GM23248 (cell line): ENCODE measurements around the gene CACNB2. TPM values are rescaled to one million over a fixed set of nuclear protein-coding genes. Genes with fewer than 3 reads are reported as not detected.

ENCODE experiments used
- DNase-seq: peaks from one replicate; pipeline ENCODE4 v3.0.0-alpha.2; 2015
- H2AFZ ChIP-seq: fragments of 200-600 bp; sonication (generic); 2 replicates; pipeline ENCODE4 v1.6.1; 2016; ENCODE audit warnings: antibody characterized with exemption
- H3F3A ChIP-seq: fragments of 200-600 bp; sonication (generic); 2 replicates; pipeline ENCODE4 v1.6.1; 2016; ENCODE audit warnings: mild to moderate bottlenecking, antibody characterized with exemption, mixed run types; ENCODE audit not compliant: insufficient read depth
- H3K27ac ChIP-seq: fragments of 200-600 bp; sonication (generic); 2 replicates; pipeline ENCODE4 v1.5.1; 2016; ENCODE audit warnings: mild to moderate bottlenecking
- H3K27me3 ChIP-seq: fragments of 200-600 bp; sonication (generic); replicated peaks from 2 replicates; pipeline ENCODE4 v1.6.1; 2016; ENCODE audit warnings: mild to moderate bottlenecking; ENCODE audit not compliant: insufficient read depth
- H3K36me3 ChIP-seq: fragments of 200-600 bp; sonication (generic); 2 replicates; pipeline ENCODE4 v1.6.1; 2016; ENCODE audit warnings: low read depth, mild to moderate bottlenecking
- H3K4me1 ChIP-seq: fragments of 200-600 bp; sonication (generic); 2 replicates; pipeline ENCODE4 v1.6.1; 2016; ENCODE audit warnings: mild to moderate bottlenecking; ENCODE audit not compliant: insufficient read depth
- H3K4me2 ChIP-seq: fragments of 200-600 bp; sonication (generic); one replicate; pipeline ENCODE4 v1.6.1; 2016; ENCODE audit warnings: mild to moderate bottlenecking; ENCODE audit not compliant: unreplicated experiment
- H3K4me3 ChIP-seq: fragments of 200-600 bp; sonication (generic); 2 replicates; pipeline ENCODE4 v1.5.1; 2016; ENCODE audit warnings: mild to moderate bottlenecking
- H3K79me2 ChIP-seq: fragments of 200-600 bp; sonication (generic); 2 replicates; pipeline ENCODE4 v1.6.1; 2016; ENCODE audit warnings: mild to moderate bottlenecking; ENCODE audit not compliant: insufficient read depth
- H3K9ac ChIP-seq: fragments of 200-600 bp; sonication (generic); 2 replicates; pipeline ENCODE4 v1.6.1; 2016; ENCODE audit warnings: mild to moderate bottlenecking
- H3K9me2 ChIP-seq: fragments of 200-600 bp; sonication (generic); 2 replicates; pipeline ENCODE4 v1.6.1; 2016; ENCODE audit warnings: mixed run types, mild to moderate bottlenecking, moderate library complexity; ENCODE audit not compliant: insufficient read depth
- H3K9me3 ChIP-seq: fragments of 200-600 bp; sonication (generic); one replicate; pipeline ENCODE4 v1.6.1; 2017; ENCODE audit warnings: low read depth
- H4K20me1 ChIP-seq: fragments of 200-600 bp; sonication (generic); 2 replicates; pipeline ENCODE4 v1.6.0; 2016; ENCODE audit not compliant: insufficient read depth
- EZH2 ChIP-seq: fragments of 200-600 bp; sonication (generic); IDR thresholded peaks from 2 replicates; pipeline ENCODE4 v1.6.1; 2018; ENCODE audit warnings: antibody characterized with exemption, mild to moderate bottlenecking; ENCODE audit not compliant: insufficient read depth, poor library complexity, severe bottlenecking
- EZH2phosphoT487 ChIP-seq: fragments of 200-600 bp; sonication (generic); IDR thresholded peaks from 2 replicates; pipeline ENCODE4 v1.6.1; 2018; ENCODE audit warnings: antibody characterized with exemption, moderate library complexity, mild to moderate bottlenecking, low read depth; ENCODE audit not compliant: insufficient read depth
- WGBS, 2 experiments: methylation state at CpG; one replicate each; pipeline ENCODE4 v1.1.6; 2015 to 2017; ENCODE audit warnings: low lambda C conversion rate in 2 of 2, low coverage in 1 of 2; ENCODE audit errors: missing lambda C conversion rate in 2 of 2; 5-methylcytosine and 5-hydroxymethylcytosine counted together
- in situ Hi-C: fragments of 300-500 bp; cut with MboI; formaldehyde crosslinking; loops from 2 replicates; pipeline ENCODE4 v1.15.0; 2020
- polyA plus RNA-seq: library from polyadenylated mRNA; unstranded; fragments of >200 nt; fragmentation: Nextera tagmentation; extraction: Ambion mirVana; gene quantifications from 2 replicates; pipeline ENCODE4 v1.2.1, GENCODE V29; 2016
- total RNA-seq: library from RNA; depleted of rRNA; stranded (reverse); fragments of >200 nt; shearing (Covaris generic); gene quantifications from 2 replicates; pipeline ENCODE4 v1.2.3, GENCODE V29; 2014

Gene CACNB2
- total and polyA plus RNA-seq, 2 experiments from 2014 or later: 0.31 to 0.32 TPM

GRCh38 chr10:18463673-18464211, 323.5 kb downstream of the CACNB2 start:
- no peak for DNase-seq
- H3K4me2 ChIP-seq: no peak overlapping the region
- no peaks in the 10 kb centered on the region for H4K20me1 ChIP-seq
- H3K9me2 ChIP-seq: no peaks in the 10 kb centered on the region
- TF ChIP-seq EZH2phosphoT487: no peak
- TF ChIP-seq EZH2: no peak
- H3K36me3 ChIP-seq: no peaks in the 10 kb centered on the region
- no peaks in the 10 kb centered on the region for H3K4me1 ChIP-seq
- H3F3A ChIP-seq: no peaks in the 10 kb centered on the region
- no peaks in the 10 kb centered on the region for H3K9me3 ChIP-seq
- H3K79me2 ChIP-seq: no peaks in the 10 kb centered on the region
- no peak overlapping the region for H3K4me3 ChIP-seq
- no peak overlapping the region for H2AFZ ChIP-seq
- 71% methylated on average over 5 of the region's 5 CpGs for WGBS, 2 experiments
- in situ Hi-C loops: no loop called here
- H3K9ac ChIP-seq: no peak overlapping the region
- no peaks in the 10 kb centered on the region for H3K27me3 ChIP-seq
- H3K27ac ChIP-seq: no peak overlapping the region

GRCh38 chr10:18469125-18469524, 328.9 kb downstream of the CACNB2 start:
- 49 to 50% methylated on average over 2 of the region's 2 CpGs for WGBS, 2 experiments
- no peak overlapping the region for H3K4me2 ChIP-seq
- DNase-seq: no peak

GRCh38 chr10:18472977-18473376, 332.8 kb downstream of the CACNB2 start:
- H3K4me3 ChIP-seq: no peak overlapping the region
- H2AFZ ChIP-seq: no peak overlapping the region
- H3K27ac ChIP-seq: no peak overlapping the region
- H3K9me3 ChIP-seq: no peaks in the 10 kb centered on the region
- H3K9me2 ChIP-seq: no peaks in the 10 kb centered on the region
- no peaks in the 10 kb centered on the region for H3K4me1 ChIP-seq
- 74% methylated on average over 5 of the region's 5 CpGs for WGBS, 2 experiments
- in situ Hi-C loops: no loop called here
- H3F3A ChIP-seq: no peaks in the 10 kb centered on the region
- TF ChIP-seq EZH2phosphoT487: no peak
- TF ChIP-seq EZH2: no peak
- H3K79me2 ChIP-seq: no peaks in the 10 kb centered on the region
- no peak overlapping the region for H3K9ac ChIP-seq
- no peak for DNase-seq
- no peaks in the 10 kb centered on the region for H4K20me1 ChIP-seq
- no peaks in the 10 kb centered on the region for H3K36me3 ChIP-seq
- H3K27me3 ChIP-seq: no peaks in the 10 kb centered on the region
- no peak overlapping the region for H3K4me2 ChIP-seq

More at GRCh38 chr10:18469125-18469524, 328.9 kb downstream of the CACNB2 start:
- H3K4me1 ChIP-seq: no peaks in the 10 kb centered on the region
- H3K4me3 ChIP-seq: no peak overlapping the region
- H3K9ac ChIP-seq: no peak overlapping the region
- no peaks in the 10 kb centered on the region for H3K9me2 ChIP-seq
- in situ Hi-C loops: no loop called here
- no peak overlapping the region for H2AFZ ChIP-seq
- H3F3A ChIP-seq: no peaks in the 10 kb centered on the region
- H3K79me2 ChIP-seq: no peaks in the 10 kb centered on the region
- H3K27ac ChIP-seq: no peak overlapping the region
- TF ChIP-seq EZH2phosphoT487 (no peak), EZH2 (no peak)
- H4K20me1 ChIP-seq: no peaks in the 10 kb centered on the region
- no peaks in the 10 kb centered on the region for H3K36me3 ChIP-seq
- no peaks in the 10 kb centered on the region for H3K27me3 ChIP-seq
- no peaks in the 10 kb centered on the region for H3K9me3 ChIP-seq

GRCh38 chr10:18473424-18474117, 333.3 kb downstream of the CACNB2 start:
- 72 to 77% methylated on average over 12 of the region's 12 CpGs for WGBS, 2 experiments
- no peaks in the 10 kb centered on the region for H3F3A ChIP-seq
- in situ Hi-C loops: no loop called here
- no peak for DNase-seq
- no peak overlapping the region for H3K4me3 ChIP-seq
- no peak overlapping the region for H3K9ac ChIP-seq
- no peak overlapping the region for H3K4me2 ChIP-seq
- H3K27ac ChIP-seq: no peak overlapping the region
- no peak for TF ChIP-seq EZH2
- no peak for TF ChIP-seq EZH2phosphoT487
- H3K36me3 ChIP-seq: no peaks in the 10 kb centered on the region
- no peak overlapping the region for H2AFZ ChIP-seq
- no peaks in the 10 kb centered on the region for H4K20me1 ChIP-seq
- no peaks in the 10 kb centered on the region for H3K9me2 ChIP-seq
- no peaks in the 10 kb centered on the region for H3K9me3 ChIP-seq
- no peaks in the 10 kb centered on the region for H3K4me1 ChIP-seq
- no peaks in the 10 kb centered on the region for H3K79me2 ChIP-seq
- no peaks in the 10 kb centered on the region for H3K27me3 ChIP-seq

- in situ Hi-C loops: no loop called here
- H4K20me1 ChIP-seq: no peaks in the 10 kb centered on the region
- no peaks in the 10 kb centered on the region for H3K36me3 ChIP-seq
- no peak overlapping the region for H3K4me2 ChIP-seq
- no peak for DNase-seq
- H3K79me2 ChIP-seq: no peaks in the 10 kb centered on the region
- H3K27me3 ChIP-seq: no peaks in the 10 kb centered on the region
- no peak overlapping the region for H3K27ac ChIP-seq
- H3K9ac ChIP-seq: no peak overlapping the region
- WGBS, 2 experiments: 67% methylated on average over 8 of the region's 8 CpGs
- no peaks in the 10 kb centered on the region for H3K9me3 ChIP-seq
- TF ChIP-seq EZH2 (no peak), EZH2phosphoT487 (no peak)
- H3K4me3 ChIP-seq: no peak overlapping the region
- no peaks in the 10 kb centered on the region for H3F3A ChIP-seq
- H2AFZ ChIP-seq: no peak overlapping the region
- no peaks in the 10 kb centered on the region for H3K9me2 ChIP-seq
- H3K4me1 ChIP-seq: no peaks in the 10 kb centered on the region
These were observed 333.9 kb downstream of the CACNB2 start for GRCh38 chr10:18474118-18474455.
